ENCODE data around the gene VOPP1.

- TF ChIP-seq CTCF (IDR thresholded peaks at IDR 0.05) (no peak), POLR2A (IDR thresholded peaks at IDR 0.05) (no peak)
Observed at GRCh38 chr7:55593172-55593514, 20.8 kb upstream of the VOPP1 start.

Data from right lobe of liver (tissue), 4 donors.